Uterus (tissue), 4 donors: Measurements from ENCODE around the gene NENF. TPM values are rescaled to one million over a fixed set of nuclear protein-coding genes. Genes with fewer than 3 reads are reported as not detected.
"Not testable (repeated sequence)": the region's sequence is repeated elsewhere in the genome, so short reads cannot be mapped to it uniquely, and the experiment has no call there.

Source experiments
- DNase-seq, 2 donors: peaks; one replicate each; pipeline ENCODE4 v3.0.0-alpha.2; 2019 to 2020
- H3K27ac ChIP-seq, 2 donors: fragments of 200-600 bp; sonication (generic); 1 replicate in 1 of 2; 2 replicates in 1 of 2; pipeline ENCODE4 v1.5.1; 2016 to 2018
- H3K27me3 ChIP-seq, 2 donors: fragments of 200-600 bp; sonication (generic); one replicate each; pipeline ENCODE4 v1.5.1; 2018 to 2019; ENCODE audit warnings: control low read depth in 1 of 2
- H3K36me3 ChIP-seq, 2 donors: fragments of 200-600 bp; sonication (generic); one replicate each; pipeline ENCODE4 v1.5.1; 2019; ENCODE audit warnings: control low read depth in 1 of 2
- H3K4me1 ChIP-seq, 2 donors: fragments of 200-600 bp; sonication (generic); one replicate each; pipeline ENCODE4 v1.5.1; 2018 to 2019; ENCODE audit warnings: control low read depth in 1 of 2
- H3K4me3 ChIP-seq, 2 donors: fragments of 200-600 bp; sonication (generic); 1 replicate in 1 of 2; 2 replicates in 1 of 2; pipeline ENCODE4 v1.5.1; 2018 to 2019; ENCODE audit warnings: mild to moderate bottlenecking in 1 of 2
- H3K9me3 ChIP-seq, 2 donors: fragments of 200-600 bp; sonication (generic); one replicate each; pipeline ENCODE4 v1.5.1; 2019; ENCODE audit warnings: control low read depth in 1 of 2
- POLR2A ChIP-seq, 2 donors: fragments of 450-650 bp; IDR thresholded peaks; one replicate each; pipeline ENCODE4 v1.6.1; 2016; ENCODE audit warnings: antibody characterized with exemption in 2 of 2, mild to moderate bottlenecking in 1 of 2, moderate library complexity in 1 of 2
- intact Hi-C: fragments of 100-400 bp; cut with DNase I; formaldehyde crosslinking; loops from one replicate; pipeline ENCODE4 v1.15.1; 2023; ENCODE audit warnings: low total_unique reads
- total RNA-seq, 4 donors: library from RNA; depleted of rRNA in 3 of 4; stranded (reverse); fragments of >200 nt in 3 of 4; gene quantifications; one replicate each; pipeline versions ENCODE4 v1.1.0 to v1.2.4, GENCODE V29; 2014 to 2023
- TF ChIP-seq, protein P1 (sequence below), 4 experiments: fragments of 200-600 bp in 2 of 4; fragments of 450-650 bp in 2 of 4; sonication (generic) in 2 of 4; IDR thresholded peaks; one replicate each; pipeline ENCODE4 v1.5.1; 2016 to 2019; ENCODE audit warnings: antibody characterized with exemption in 4 of 4, mild to moderate bottlenecking in 2 of 4, moderate library complexity in 1 of 4
- donor health status: DM: yes; HTN: yes; CAD: no.

NENF gene
- total RNA-seq, 4 donors from 2014 or later, result 35.0 to 180 (median 122) TPM

DNA sequence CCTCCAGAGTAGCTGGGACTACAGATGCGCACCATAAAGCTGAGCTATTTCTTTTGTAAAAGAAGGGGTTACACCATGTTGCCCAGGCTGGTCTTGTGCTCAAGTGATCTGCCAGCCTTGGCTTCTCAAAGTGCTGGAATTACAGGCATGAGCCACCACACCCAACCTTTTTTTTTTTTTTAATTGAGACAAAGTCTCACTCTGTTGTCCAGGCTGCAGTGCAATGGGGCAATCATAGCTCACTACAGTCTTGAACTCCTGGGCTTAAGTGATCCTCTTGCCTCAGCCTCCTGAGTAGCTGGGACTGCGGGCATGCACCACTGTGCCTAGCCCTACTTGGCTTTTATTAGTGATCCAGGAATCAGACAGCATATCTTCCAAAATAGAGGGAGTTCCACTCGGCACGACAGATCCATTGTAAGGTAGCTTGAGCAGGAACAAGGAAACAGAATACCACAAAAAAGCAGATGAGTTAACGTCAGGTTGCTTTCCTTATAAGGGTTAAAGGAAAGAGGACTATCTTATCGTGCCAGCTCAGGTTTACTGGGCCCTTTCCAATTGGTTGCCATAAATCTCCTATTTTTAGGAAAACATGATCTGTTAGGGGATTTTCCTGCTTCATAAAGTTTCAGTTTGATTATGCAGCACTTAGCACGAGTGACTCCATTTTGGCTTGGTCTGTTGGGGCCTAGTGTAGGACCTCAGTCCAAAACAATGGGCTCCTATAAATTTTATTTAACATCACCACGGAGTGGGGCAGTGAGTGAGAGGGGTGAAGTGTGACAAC is 45.2 kb downstream of the NENF start:
- Histone ChIP-seq H3K27me3 (no peaks in the 10 kb centered on the region), H3K9me3 (no peaks in the 10 kb centered on the region), H3K27ac (no peak overlapping the region), H3K36me3 (no peaks in the 10 kb centered on the region), H3K4me3 (no peak overlapping the region), H3K4me1 (no peaks in the 10 kb centered on the region)
- intact Hi-C loops, result loop anchor here (5.0 kb wide), 1 partner anchor 149 kb away; no protein-coding TSS in a partner anchor
- no peak for TF ChIP-seq POLR2A (IDR thresholded peaks at IDR 0.05)
- TF ChIP-seq, protein P1, sequence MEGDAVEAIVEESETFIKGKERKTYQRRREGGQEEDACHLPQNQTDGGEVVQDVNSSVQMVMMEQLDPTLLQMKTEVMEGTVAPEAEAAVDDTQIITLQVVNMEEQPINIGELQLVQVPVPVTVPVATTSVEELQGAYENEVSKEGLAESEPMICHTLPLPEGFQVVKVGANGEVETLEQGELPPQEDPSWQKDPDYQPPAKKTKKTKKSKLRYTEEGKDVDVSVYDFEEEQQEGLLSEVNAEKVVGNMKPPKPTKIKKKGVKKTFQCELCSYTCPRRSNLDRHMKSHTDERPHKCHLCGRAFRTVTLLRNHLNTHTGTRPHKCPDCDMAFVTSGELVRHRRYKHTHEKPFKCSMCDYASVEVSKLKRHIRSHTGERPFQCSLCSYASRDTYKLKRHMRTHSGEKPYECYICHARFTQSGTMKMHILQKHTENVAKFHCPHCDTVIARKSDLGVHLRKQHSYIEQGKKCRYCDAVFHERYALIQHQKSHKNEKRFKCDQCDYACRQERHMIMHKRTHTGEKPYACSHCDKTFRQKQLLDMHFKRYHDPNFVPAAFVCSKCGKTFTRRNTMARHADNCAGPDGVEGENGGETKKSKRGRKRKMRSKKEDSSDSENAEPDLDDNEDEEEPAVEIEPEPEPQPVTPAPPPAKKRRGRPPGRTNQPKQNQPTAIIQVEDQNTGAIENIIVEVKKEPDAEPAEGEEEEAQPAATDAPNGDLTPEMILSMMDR (IDR thresholded peaks at IDR 0.05), result no peak
- no peak for DNase-seq

DNA sequence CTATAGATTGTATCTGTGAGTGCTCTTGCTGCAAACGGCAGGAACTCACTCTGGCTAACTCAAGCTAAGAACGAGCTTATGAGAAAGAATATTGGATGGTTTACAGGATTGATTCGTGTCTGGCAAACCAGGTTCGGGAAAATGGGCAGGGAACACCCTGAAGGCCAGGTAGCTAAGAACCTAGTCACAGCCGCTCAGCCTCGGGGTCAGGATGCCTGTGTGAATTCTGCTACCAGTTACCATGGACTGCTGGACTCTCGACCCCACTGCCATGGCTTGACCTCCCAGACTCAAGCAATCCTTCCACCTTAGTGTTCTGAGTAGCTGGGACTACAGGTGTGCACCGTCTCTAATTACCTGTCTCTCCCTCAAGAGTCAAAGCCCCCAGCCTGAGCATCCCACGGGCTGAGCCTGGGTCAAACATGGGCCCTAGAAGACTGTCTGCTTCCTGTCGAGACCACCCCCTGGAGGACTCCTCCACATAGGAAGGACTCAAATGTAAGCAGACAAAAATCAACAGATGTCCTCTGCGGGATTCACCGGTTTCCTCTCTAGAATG is 45.8 kb downstream of the NENF start:
- DNase-seq, result no peak
- no peak overlapping the region for H3K27ac ChIP-seq
- intact Hi-C loops, result loop anchor here (5.0 kb wide), 1 partner anchor 149 kb away; no protein-coding TSS in a partner anchor
- H3K36me3 ChIP-seq, result no peaks in the 10 kb centered on the region
- H3K27me3 ChIP-seq, result no peaks in the 10 kb centered on the region
- no peaks in the 10 kb centered on the region for H3K4me1 ChIP-seq
- no peaks in the 10 kb centered on the region for H3K9me3 ChIP-seq
- H3K4me3 ChIP-seq, result no peak overlapping the region
- TF ChIP-seq POLR2A (IDR thresholded peaks at IDR 0.05), result no peak
- TF ChIP-seq, protein P1 (IDR thresholded peaks at IDR 0.05), result no peak

DNA sequence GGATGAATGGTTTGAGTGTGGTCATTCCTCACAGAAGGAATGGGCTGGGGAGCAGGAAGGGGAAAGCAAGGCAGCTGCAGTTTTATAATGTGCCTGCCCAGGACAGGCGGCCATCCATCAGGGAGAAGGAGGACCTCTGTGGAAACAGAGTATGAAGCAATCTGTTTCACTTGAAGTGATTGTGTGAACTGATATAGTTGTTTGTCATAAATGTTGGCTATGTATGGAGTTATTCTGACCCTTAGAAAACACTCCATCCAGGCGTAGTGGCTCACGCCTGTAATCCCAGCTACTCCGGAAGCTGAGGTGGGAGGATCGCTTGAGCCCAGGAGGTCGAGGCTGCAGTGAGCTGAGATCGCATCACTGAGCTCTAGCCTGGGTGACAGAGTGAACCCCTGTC is 46.5 kb downstream of the NENF start:
- H3K4me1 ChIP-seq, result no peaks in the 10 kb centered on the region
- intact Hi-C loops, result loop anchor here (5.0 kb wide), 1 partner anchor 148 kb away; no protein-coding TSS in a partner anchor

DNA sequence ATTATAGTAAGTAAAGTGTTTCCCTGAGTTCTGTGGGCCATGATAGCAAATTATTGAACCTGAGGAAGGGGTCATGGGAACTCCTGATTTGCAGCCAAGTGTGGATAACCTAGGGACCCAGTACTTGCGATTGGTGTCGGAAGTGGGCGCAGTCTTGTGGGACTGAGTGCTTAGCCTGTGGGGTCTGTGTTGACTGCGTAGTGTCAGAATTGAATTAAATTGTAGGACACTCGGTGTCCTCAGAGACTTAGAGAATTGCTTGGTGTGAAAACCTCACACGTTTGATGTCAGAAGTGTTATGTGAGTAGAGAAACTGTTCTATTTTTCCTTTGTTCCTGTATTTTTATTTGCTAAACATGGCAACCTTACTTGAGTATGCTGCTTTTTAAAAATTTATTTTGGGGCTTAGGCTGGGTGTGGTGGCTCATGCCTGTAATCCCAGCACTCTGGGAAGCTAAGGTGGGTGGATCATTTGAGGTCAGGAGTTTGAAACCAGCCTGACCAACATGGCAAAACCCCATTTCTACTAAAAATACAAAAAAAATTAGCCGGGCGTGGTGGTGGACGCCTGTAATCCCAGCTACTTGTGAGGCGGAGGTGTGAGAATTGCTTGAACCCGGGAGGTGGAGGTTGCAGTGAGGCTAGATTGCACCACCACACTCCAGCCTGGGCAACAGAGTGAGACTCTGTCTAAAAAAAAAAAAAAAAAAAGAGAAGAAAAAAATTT is 48.2 kb downstream of the NENF start:
- DNase-seq, H3K27ac ChIP-seq, H3K4me3 ChIP-seq, H3K4me1 ChIP-seq, H3K9me3 ChIP-seq, H3K27me3 ChIP-seq, intact Hi-C loops, H3K36me3 ChIP-seq: not testable (repeated sequence)

More for the DNA sequence above, 46.5 kb downstream of the NENF start:
- Histone ChIP-seq H3K27ac (no peak overlapping the region), H3K27me3 (no peaks in the 10 kb centered on the region), H3K4me3 (no peak overlapping the region), H3K36me3 (no peaks in the 10 kb centered on the region), H3K9me3 (no peaks in the 10 kb centered on the region)
- TF ChIP-seq, protein P1 (IDR thresholded peaks at IDR 0.05), result no peak
- TF ChIP-seq POLR2A (IDR thresholded peaks at IDR 0.05), result no peak
- no peak for DNase-seq

DNA sequence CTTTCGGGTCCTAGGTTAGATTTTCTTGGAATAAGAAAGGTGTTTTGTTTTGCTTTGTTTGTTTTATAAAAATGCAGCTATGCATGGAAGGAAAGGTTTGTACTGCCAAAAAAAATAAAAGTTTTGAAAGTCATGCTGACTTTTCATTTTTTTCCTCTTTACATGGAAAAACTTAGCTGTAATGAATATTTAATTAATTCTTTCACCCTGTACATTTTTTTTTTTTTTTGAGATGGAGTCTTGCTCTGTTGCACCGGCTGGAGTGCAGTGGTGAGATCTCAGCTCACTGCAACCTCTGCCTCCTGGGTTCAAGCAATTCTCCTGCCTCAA is 48.7 kb downstream of the NENF start:
- no peaks in the 10 kb centered on the region for H3K4me1 ChIP-seq
- H3K27ac ChIP-seq, result no peak overlapping the region
- DNase-seq, result no peak
- no peaks in the 10 kb centered on the region for H3K27me3 ChIP-seq
- H3K36me3 ChIP-seq, result no peaks in the 10 kb centered on the region
- TF ChIP-seq, protein P1 (IDR thresholded peaks at IDR 0.05), result no peak
- TF ChIP-seq POLR2A (IDR thresholded peaks at IDR 0.05), result no peak
- intact Hi-C loops, result no loop called here
- H3K4me3 ChIP-seq, result no peak overlapping the region
- H3K9me3 ChIP-seq, result no peaks in the 10 kb centered on the region
